ENCODE measurements around the gene C2CD5. TPM values are rescaled to one million over a fixed set of nuclear protein-coding genes. Genes with fewer than 3 reads are reported as not detected.

Gene C2CD5
- total RNA-seq, 1 donor from 2014 or later: 50.2 TPM

DNA sequence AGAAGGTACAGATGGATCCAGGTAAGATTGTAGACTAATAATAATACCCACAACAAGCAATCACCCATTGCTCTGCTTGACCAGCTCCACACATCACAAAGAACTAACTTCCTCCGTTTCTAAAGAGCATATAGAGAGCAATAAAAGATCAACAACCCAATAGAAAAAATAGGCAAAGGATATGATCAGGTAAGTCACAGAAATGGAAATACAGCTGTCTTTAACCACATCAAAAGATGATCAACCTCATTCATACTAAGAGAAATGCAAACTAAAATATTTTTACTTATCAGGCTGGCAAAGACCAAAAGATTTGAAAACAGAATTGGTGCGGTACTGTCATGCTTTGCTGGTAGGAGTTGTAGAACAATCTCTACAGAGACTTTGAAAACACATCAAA is 8.9 kb downstream of the C2CD5 start:
- no peak overlapping the region for H3K4me3 ChIP-seq
- TF ChIP-seq, protein P1, sequence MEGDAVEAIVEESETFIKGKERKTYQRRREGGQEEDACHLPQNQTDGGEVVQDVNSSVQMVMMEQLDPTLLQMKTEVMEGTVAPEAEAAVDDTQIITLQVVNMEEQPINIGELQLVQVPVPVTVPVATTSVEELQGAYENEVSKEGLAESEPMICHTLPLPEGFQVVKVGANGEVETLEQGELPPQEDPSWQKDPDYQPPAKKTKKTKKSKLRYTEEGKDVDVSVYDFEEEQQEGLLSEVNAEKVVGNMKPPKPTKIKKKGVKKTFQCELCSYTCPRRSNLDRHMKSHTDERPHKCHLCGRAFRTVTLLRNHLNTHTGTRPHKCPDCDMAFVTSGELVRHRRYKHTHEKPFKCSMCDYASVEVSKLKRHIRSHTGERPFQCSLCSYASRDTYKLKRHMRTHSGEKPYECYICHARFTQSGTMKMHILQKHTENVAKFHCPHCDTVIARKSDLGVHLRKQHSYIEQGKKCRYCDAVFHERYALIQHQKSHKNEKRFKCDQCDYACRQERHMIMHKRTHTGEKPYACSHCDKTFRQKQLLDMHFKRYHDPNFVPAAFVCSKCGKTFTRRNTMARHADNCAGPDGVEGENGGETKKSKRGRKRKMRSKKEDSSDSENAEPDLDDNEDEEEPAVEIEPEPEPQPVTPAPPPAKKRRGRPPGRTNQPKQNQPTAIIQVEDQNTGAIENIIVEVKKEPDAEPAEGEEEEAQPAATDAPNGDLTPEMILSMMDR (IDR thresholded peaks at IDR 0.05): no peak
- peaks cover 24% of the 10 kb centered on the region for H3K4me1 ChIP-seq
- no peaks in the 10 kb centered on the region for H3K9me3 ChIP-seq
- H3K36me3 ChIP-seq: peaks cover 26% of the 10 kb centered on the region
- ATAC-seq (no peak), DNase-seq (no peak)
- intact Hi-C loops (cut with DNase I): loop anchor here (5.0 kb wide), 1 partner anchor 97 kb away; no protein-coding TSS in a partner anchor
- H3K27ac ChIP-seq: no peak overlapping the region
- no peaks in the 10 kb centered on the region for H3K27me3 ChIP-seq (ENCODE audit: low read depth)

DNA sequence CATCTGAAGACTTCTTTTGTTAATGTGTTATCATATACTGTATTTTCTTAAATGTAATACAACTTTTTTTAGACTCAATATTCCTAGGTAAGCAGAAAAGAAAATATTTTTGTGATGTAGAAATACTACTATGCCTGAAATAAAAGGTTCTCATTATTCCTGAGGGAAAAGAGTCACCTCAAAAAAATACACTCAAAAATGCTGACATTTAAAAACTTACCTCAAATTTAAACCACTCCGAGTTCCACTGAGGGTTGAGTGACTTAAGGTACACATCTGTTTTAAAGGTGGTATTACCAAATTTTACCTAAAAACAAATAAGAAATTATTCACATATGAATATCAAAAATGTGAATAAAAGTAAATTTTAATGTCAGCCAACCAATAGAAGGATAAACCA is 9.3 kb downstream of the C2CD5 start:
- no peak for ATAC-seq
- peaks cover 24% of the 10 kb centered on the region for H3K4me1 ChIP-seq
- no peak for DNase-seq
- H3K9me3 ChIP-seq: no peaks in the 10 kb centered on the region
- intact Hi-C loops (cut with DNase I): loop anchor here (5.0 kb wide), 1 partner anchor 97 kb away; no protein-coding TSS in a partner anchor
- TF ChIP-seq, protein P1 (IDR thresholded peaks at IDR 0.05): no peak
- H3K27me3 ChIP-seq (ENCODE audit: low read depth): no peaks in the 10 kb centered on the region
- H3K36me3 ChIP-seq: peaks cover 26% of the 10 kb centered on the region
- no peak overlapping the region for H3K4me3 ChIP-seq
- no peak overlapping the region for H3K27ac ChIP-seq

DNA sequence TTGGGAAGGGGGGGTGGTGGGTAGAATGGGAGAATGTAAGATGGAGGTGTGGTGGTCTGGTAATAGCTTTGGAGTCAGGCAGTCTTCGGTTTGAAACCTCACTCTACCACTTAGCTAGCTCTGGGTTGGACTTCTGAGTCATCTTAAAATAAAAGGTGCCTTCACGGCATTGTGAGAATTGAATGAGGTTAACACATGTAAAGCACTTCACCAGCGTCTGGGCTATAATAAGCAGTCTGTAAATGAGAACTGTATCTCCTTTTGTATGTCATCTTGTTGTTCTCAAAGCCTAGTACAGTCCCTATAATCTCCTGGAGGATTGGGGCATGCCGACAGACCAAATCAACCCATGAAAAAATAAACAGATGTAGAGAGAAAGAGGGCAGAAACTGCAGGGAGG is 11.2 kb downstream of the C2CD5 start:
- Histone ChIP-seq H3K27me3 (ENCODE audit: low read depth) (no peaks in the 10 kb centered on the region), H3K9me3 (no peaks in the 10 kb centered on the region), H3K27ac (no peak overlapping the region), H3K36me3 (peaks cover 26% of the 10 kb centered on the region), H3K4me3 (no peak overlapping the region), H3K4me1 (peaks cover 18% of the 10 kb centered on the region)
- no peak for DNase-seq
- TF ChIP-seq, protein P1 (IDR thresholded peaks at IDR 0.05): no peak
- no peak for ATAC-seq
- intact Hi-C loops (cut with DNase I): no loop called here

DNA sequence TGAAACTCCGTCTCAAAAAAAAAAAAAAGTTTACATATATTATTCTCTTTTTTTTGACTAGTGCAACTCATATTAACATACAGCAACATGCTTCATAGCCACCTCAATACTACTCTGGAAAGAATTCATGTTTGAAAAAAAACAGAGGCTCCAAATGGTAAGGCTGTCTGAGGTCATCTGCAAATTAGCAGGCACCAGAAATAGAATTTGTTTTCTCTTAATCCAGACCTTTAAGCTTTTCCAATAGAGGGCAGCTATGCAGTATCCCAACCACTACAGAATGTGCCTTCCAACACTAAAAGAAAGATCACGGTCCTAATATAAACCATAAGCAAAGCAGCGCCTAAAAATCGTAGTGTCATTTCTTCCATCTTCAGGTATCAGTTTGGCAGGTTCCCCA is 12.0 kb downstream of the C2CD5 start:
- TF ChIP-seq, protein P1 (IDR thresholded peaks at IDR 0.05): no peak
- intact Hi-C loops (cut with DNase I): no loop called here
- Histone ChIP-seq H3K27ac (no peak overlapping the region), H3K36me3 (peaks cover 30% of the 10 kb centered on the region), H3K9me3 (no peaks in the 10 kb centered on the region), H3K27me3 (ENCODE audit: low read depth) (no peaks in the 10 kb centered on the region), H3K4me3 (no peak overlapping the region), H3K4me1 (peaks cover 14% of the 10 kb centered on the region)
- ATAC-seq (no peak), DNase-seq (no peak)

DNA sequence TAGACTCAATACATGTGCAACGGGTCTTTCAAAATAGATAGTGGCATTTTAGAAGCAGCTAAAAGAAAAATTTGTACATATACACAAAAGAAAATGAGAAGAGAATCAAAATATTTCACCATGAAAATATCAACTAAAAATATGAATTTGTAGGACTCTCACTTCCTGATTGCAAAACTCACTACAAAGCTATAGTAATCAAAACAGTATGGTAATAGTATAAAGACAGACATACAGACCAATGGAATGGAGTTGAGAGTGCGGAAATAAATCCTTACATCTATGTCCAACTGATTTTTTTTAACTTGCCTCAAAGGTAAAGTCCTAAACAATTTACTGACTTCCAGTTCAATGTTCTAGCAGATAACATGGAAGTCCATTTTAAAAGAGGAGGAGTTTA is 13.1 kb downstream of the C2CD5 start:
- ATAC-seq: no peak
- H3K27ac ChIP-seq: no peak overlapping the region
- no peak overlapping the region for H3K4me3 ChIP-seq
- intact Hi-C loops (cut with DNase I): no loop called here
- peaks cover 4% of the 10 kb centered on the region for H3K4me1 ChIP-seq
- H3K36me3 ChIP-seq: peaks cover 37% of the 10 kb centered on the region
- no peak for DNase-seq
- TF ChIP-seq, protein P1 (IDR thresholded peaks at IDR 0.05): no peak
- H3K9me3 ChIP-seq: no peaks in the 10 kb centered on the region
- no peaks in the 10 kb centered on the region for H3K27me3 ChIP-seq (ENCODE audit: low read depth)

All from lower lobe of right lung (tissue), 2 donors.